Jurkat, Clone E6-1 (cell line): ENCODE measurements around the gene DCBLD2.

ENCODE experiments used
- DNase-seq: peaks from one replicate; pipeline ENCODE4 v3.0.0-alpha.2; 2011; ENCODE audit warnings: low read depth, low spot score
- H3K4me3 ChIP-seq: 2 replicates; pipeline ENCODE4 v1.5.1; 2011; ENCODE audit warnings: mild to moderate bottlenecking, low read length, control low read depth, moderate library complexity

DCBLD2 gene

DNA sequence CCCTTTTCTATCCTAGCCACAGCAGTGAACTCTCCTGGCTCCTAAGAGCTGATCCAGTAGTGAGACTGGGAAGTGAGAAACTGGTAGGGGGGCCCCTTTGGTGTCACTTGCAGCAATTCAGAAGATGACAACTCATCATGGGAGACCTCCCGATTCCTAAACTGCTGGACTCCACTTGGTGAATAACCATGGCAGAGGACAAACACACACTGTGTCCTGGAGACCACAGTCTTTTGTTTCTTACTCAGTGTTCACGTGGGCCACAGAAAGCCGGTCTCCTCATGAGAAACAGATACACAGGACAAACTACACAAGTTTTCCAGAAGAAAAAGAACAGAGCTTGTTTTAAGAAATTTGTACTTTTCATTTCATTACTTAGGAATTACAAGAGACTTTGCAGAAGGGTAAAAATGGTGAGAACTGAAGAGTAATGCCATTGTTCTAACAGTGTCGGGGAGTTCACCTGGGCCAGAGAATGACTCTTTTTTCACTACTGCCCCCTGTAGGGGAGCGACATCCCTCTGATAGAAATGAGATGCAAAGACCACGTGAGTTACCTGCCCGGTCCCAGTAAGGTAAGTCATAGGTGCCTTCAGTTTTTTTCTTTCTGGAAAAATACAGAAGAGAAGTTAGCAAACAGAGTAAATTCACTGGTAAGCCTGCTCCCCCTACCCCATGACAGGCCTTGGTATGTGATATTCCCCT, 100.3 kb downstream of the DCBLD2 start:
- DNase-seq: no peak
- no peak overlapping the region for H3K4me3 ChIP-seq

DNA sequence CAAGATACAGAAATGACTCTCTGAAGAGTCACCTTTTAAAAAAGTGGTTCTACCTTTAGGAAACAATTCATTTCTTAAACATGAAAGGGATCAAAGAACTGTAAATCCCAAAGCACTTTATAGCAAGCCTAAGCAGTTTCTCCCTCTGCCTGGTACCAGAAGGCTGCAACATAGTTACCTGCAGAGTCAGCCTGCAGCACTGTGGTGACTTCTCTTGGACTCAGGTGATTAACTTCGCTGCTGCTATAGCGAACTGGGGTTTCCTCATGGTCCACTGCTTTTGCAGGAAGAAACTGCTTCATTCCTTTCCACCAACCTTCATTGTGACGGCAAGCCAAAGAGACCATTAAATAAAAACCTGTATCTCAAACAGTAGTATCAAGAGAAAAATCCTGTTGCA, 101.1 kb downstream of the DCBLD2 start:
- DNase-seq: no peak

DNA sequence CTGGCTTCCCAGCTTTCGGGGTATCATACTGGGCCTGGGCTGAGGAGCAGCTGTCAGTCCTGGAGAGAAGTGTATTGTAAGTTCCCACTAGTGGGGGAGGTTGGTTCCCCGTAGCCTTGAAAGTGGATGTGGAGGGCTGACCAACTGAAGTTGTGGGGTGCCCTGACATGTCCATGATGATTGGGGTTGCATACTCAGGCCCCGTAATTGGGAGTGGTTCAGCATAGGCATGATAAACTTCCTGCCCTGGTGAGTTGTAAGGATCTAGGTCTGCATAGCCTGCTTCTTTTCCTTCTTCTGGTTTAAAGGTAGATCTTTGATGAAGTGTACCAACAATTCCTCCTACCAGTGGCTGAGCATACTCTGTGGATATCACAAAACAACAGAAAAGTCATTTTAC, 102.0 kb downstream of the DCBLD2 start:
- DNase-seq: no peak
- no peak overlapping the region for H3K4me3 ChIP-seq

More for the DNA sequence above, 101.1 kb downstream of the DCBLD2 start:
- no peak overlapping the region for H3K4me3 ChIP-seq

DNA sequence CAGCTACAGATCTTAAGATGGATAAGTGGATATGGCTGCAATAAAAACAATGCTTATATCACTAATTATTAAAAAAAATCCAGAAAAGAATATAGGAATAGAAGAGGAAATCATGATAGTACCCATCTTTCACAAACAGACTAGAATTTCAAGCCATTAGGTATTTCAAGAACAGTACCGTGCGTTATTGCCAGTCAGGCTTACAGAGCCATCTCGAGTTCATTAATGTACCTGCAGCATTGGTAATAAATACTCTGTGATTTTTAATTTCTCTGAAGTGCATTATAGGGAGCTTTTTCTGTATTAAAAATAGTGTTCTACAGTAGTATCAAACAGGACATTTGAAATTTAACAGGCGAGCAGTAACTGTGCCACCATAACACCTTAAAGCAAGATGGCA, 102.7 kb downstream of the DCBLD2 start:
- H3K4me3 ChIP-seq: no peak overlapping the region
- no peak for DNase-seq

DNA sequence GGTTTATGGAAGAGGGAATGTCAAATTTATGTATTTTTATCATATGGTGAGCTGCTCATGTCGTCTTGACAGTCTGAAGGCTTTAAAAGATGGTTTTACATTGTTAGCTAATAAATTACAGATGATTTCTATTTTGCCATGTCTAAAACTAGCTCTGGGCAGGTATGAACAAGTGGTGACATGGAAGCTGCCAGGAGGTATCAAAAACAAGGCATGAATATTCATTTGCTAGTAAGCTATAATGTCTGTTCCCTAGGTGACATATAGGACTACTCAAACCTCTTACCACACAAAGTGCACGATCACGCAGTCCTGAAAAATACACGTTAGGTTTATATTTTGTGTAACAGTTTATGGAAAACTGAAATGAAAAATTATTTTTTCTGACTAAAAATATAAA, 103.6 kb downstream of the DCBLD2 start:
- DNase-seq: no peak
- no peak overlapping the region for H3K4me3 ChIP-seq

DNA sequence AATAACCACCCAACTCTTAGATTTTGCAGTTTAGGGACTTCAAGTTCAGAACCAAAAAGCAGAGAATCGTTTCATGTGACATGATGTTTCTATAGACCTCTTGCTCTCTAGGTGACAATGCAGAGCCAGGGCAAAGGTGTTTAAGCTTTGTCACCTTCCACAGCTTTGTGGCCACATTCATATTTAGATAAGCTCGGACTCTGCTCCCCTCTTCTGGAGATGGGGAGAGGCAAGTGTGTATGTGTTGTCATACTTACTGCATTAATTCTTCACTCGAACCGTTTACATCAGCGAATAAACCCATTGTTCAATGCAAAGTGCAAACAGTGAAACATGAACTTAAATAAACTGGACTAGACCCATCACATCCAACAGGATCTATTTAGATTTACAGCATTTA, 105.2 kb downstream of the DCBLD2 start:
- no peak overlapping the region for H3K4me3 ChIP-seq
- DNase-seq: no peak

DNA sequence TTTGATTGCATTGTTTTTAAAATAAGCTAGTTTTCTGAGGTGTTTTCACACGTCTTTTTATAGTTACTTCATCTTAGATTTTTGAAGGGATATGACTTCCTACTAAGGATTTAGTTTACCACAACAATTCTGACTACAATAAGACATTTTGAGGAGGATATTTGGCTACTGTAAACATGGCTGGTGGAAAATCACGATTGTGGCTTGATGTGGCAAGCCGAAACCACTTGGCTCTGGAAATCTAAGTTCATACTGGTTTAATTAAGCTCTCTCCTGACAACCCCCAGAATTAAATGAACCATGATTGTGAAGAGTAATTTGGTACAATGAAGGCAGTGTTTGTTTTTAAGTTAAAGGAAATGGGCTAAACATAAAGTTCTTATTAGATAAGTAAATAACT, 107.5 kb downstream of the DCBLD2 start:
- no peak for DNase-seq
- no peak overlapping the region for H3K4me3 ChIP-seq

DNA sequence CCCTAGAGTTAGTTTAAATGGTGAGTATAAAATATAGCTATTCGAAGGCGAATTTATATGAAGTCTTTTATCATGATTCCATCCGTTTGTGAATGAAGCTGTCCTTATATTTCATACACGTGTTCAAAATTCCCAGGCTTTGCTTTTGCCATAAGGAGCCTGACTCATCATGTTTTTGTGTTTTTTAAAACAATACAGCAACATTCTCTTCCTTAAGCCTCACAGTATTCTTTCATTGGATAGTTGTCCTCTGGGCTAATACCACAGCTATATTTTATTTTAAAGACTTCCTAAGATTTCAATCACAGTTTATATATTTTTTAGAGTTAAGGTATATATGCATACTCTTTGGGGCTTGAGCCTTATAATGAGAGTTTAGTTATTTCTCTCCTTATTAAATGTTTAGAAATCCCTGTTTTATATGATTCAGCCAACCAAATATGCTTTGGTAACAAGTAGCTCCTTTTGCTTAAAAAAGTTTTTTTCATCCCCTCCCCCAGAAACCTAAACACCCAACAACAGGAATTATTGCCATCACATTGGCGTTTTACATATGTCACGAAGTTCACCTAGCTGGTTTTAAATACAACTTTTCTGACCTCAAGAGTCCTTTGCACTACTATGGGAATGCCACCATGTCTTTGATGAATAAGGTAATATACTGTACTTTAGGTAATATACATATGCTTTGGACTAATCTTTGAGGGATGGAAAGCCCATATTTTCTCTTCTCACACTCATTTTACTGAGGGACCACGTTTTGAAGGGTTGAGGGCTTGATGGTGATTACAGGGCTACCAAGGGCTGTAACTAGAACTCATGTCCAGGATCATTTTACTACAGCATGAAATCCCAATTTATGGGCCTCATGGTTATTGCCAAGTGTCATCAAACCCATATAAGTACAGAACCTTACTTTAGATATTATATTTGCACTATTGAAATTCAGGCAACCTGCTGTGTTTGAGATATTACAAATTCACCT, 109.9 kb downstream of the DCBLD2 start:
- no peak overlapping the region for H3K4me3 ChIP-seq
- DNase-seq: no peak

DNA sequence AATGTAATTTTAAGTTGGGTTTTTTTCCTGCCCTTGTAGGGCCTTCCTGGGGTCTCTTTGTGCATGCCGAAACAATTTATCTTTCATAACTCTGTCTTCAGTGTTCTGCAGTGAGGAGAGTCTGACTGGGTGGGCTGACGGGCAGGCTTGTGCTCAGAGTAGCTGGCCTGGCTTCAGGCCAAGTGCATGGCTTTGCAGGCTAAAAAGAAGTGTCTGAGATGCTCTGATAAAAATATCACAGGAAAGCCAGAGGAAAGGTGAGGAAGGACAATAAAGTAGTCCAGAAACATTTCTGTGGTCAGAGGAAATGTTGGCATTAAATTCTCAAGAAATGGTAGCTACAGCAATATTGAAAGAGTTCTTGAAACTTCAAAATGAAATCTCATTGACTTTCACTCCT, 112.8 kb downstream of the DCBLD2 start:
- H3K4me3 ChIP-seq: no peak overlapping the region
- no peak for DNase-seq

DNA sequence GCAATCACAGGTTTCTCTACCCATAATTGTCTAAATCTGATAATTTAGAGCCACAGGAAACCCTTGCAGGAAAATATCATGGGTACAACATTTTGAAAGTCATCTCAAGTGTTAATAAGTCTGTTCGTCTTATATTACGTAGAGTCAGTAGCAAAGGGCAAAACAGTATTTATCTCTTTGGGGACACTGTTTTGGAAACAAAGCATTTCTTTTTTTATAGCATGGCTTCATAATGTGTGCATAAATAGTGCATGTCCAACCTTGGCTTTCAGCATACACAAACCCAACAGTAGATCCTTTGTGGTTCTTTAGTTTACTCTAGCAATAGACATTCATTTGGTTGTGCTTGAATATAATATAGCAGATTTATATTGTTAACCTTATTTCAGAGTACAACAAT, 114.3 kb downstream of the DCBLD2 start:
- no peak for DNase-seq
- H3K4me3 ChIP-seq: no peak overlapping the region

DNA sequence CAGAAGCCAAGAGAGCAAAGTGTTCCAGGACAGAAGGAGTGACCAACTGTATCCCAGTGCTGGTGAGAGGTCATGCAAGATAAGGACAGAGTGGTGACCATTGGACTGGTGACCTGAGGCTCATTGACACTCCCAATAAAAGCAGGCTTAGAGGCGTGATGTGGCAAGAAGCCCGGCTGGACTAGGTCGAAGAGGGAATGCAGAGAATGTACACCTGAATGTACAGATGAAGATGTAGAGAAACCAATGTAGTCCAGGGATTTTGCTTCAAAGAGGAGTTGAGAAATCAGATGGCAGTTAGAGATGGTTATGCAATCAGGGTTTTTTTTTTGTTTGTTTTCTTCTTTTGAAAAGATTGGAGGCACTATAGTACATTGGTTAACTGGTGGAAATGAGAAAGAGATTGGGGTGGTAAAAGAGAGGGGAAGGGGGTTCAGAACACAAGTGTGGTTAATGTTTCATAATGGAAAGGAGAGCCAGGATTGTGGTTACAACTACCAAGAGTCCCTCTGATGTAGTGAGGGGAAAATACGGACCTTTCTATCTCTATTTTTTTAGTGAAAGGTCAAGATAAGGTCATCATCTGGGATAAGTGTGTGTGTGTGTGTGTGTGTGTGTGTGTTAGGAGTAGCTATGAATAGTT, 115.0 kb downstream of the DCBLD2 start:
- H3K4me3 ChIP-seq: no peak overlapping the region
- DNase-seq: no peak

DNA sequence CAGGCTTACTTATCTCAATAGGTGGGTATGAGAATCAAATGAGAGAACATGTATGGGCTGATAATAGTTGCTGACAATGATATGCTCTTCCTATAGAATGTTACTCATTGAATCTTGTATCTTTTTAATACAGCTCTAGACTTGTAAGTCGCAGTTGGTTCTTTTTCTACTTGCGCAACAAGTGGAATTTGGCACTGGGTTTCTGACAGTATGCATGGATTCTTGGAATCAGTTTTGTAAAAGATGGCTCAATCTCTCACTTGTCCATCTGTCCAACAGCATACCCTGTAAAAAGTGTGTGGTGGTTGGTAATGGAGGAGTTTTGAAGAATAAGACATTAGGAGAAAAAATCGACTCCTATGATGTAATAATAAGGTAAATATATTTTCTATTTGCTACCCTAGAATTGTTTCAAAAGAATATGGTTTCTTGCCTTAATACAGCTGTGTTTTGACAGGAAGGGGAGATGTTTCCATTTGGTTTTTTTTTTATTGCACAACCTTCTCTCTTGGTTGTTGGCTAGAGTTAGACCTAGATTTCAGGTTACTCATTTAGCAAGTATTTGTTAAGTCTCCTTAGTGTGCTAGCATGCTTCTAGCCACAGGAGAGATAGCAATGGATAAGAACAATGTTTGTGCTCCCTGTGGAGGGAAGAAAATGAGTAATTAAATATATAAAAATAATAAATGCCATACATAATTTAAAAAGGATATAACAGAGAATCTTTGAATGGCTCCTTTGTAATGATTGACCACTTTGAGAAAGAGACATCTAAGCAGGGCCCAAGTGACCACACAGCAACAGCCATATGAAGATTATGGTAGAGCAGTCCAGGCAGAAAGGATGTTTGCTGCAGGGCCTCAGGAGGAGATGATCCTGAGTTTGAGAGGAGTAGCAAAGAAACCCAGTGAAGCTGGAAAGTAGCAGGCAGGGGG, 116.6 kb downstream of the DCBLD2 start:
- H3K4me3 ChIP-seq: no peak overlapping the region
- DNase-seq: no peak

DNA sequence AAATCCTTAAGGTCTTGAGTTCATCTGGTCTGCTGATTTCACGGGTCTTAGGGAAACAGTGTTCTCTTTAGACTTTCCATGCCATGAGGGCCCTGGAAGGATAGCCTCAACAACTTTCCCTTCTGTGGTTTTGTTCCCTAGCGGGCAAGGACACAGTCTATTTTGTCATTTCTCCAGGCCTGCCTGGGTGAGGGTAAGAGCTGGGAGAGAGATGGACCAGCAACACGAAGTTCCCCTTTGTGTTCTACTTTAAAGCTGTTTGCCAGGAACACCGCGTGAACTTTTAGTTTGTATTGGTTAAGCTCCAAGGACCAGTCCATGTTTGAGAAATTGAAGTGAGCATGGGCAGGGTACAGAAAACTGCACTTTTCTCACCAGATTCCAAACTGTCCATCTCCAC, 117.5 kb downstream of the DCBLD2 start:
- no peak for DNase-seq
- no peak overlapping the region for H3K4me3 ChIP-seq

DNA sequence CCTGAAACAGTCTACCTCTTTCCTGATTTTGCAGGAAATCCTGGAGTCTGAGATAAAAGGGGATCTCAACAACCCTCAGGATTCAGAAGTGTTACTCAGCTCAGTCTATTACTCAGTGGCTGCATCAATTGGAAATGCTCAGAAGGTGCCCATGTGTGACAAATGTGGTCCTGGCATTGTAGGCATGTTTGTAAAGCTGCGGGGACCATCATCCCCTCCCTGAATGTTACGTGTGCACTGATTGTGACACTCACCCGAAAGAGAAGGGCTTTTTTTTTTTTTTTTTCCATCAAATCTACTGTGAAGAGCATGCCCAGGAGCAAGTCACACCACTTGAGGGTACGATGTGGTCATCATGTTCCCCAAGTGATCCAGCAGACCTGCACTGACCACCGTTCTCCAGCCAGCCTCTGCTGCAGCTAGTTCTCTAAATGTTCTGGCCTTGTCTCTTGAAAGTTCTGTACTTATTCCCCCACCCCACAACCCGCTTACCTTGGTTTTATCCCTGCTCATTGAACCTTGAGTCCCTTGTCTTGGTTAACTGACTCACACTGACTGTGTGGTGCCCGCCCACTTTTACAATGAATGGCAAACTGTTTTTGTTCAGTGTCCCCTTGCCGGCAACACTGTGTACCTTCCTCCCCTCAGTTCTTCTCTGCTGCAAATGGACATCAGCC, 118.5 kb downstream of the DCBLD2 start:
- no peak overlapping the region for H3K4me3 ChIP-seq
- no peak for DNase-seq

DNA sequence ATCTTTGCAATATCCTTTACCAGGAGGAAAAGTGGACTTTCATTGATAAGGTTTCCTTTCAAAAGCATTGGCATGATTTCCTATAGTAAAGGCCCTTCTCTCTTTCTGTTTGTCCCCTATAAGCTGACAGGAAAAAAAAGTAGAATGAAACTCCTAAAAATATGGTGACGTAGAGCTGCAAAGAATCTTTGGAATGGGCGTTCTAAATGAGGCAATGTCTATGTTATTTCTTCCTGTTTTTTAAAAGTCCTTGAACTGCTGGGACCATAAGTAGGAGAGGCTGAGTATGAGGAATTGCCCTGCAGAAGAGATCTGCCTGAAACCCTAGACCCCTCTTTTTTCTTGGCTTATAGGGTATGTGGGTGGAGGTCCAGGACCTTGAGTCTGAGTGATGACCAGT, 121.2 kb downstream of the DCBLD2 start:
- H3K4me3 ChIP-seq: no peak overlapping the region
- DNase-seq: no peak

DNA sequence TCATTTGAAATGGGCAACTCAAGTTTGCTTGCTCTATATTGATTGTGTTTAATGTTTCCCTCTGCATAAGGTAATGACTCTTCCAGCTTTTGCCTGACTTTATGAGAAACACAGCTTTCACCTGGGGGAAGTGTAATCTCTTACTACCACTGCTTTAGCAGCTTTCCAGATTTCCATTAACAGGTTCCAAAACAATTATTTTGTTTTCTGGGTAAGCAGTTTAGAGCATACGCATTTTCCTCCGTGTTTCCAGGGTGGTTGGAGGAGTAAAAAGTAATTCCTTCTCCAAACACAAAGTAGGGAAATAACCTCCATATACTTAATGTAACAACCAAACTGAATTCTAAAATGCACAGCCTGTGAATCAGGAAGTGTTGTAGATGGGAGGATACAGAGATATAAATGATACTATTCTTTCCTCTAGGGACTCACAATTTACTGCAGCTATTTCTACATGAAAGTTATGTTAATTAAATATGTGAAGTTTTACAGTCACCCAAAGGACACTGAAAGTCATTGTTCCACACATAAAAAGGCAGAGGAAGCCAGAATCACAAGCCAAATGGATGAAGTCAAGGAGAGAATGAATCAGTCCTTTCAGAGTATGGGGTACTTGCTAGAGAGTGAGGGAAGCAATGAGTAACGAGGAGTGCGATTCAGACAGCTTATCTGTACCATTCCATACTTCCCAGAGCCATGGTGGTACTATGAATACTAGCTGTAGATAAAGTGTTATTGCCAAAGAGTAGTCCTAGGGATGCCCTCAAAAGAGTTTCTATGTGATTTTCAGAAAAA, 121.8 kb downstream of the DCBLD2 start:
- H3K4me3 ChIP-seq: no peak overlapping the region
- DNase-seq: no peak

DNA sequence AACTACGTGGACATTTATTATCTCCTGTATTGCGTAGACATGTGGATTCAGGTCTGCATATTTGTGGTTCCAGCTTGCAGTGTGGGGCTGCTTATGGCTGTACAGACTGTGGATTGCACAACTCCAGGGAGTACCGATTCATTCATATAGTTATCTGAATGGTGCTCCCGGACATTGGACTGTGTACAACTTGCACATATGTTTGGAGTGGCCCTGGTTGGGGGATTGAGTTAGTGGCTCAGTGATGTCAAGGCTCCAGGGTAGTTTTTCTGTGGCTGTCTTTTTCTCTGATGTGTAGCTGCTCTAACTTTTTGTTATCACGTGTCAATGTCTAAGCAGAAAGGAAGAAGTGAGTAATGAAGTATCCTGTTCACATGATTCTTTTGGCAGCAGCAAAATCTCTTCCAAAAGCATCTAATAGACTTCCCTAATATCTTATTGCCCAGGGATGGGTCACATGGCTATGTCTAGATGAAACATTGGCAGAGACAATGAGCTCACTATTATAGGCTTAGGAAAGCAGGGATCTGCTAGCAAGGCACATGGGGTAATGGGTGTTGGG, 122.6 kb downstream of the DCBLD2 start:
- H3K4me3 ChIP-seq: no peak overlapping the region
- DNase-seq: no peak
